GM18951 (cell line): ENCODE data around the gene AOPEP.
"Not testable (repeated sequence)": the region's sequence is repeated elsewhere in the genome, so short reads cannot be mapped to it uniquely, and the experiment has no call there.

ENCODE experiments used
- POLR2A ChIP-seq: IDR thresholded peaks from 4 replicates; pipeline ENCODE4 v1.6.1; 2011; ENCODE audit warnings: mild to moderate bottlenecking; ENCODE audit not compliant: insufficient read length, insufficient read depth; ENCODE audit errors: extremely low read depth
- in situ Hi-C: fragments of 300-500 bp; cut with MboI; formaldehyde crosslinking; loops from one replicate; pipeline ENCODE4 v1.12.0; 2022; ENCODE audit warnings: low sequenced_read_pairs, mixed read lengths, inconsistent platforms; ENCODE audit not compliant: unreplicated experiment

Gene AOPEP

DNA sequence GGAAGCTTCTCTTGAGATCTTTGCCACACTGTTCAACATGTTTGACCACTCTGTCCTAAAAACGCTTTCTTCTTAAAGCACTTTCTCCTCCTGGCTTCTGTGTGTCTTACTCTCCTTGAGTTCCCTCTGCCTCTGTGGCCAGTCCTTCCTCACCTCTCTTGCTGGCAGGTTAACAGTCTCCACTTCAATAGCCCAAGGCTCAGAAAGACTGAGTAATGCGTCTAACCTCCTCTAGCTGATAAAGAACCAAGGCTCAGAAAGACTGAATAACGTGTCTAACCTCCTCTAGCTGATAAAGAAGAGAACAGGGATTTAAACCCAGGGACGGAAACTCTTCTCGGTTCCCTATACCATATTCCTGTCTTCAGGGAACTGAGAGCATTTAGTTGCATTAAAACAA is 205.2 kb downstream of the AOPEP start:
- no peak for TF ChIP-seq POLR2A
- in situ Hi-C loops: no loop called here

DNA sequence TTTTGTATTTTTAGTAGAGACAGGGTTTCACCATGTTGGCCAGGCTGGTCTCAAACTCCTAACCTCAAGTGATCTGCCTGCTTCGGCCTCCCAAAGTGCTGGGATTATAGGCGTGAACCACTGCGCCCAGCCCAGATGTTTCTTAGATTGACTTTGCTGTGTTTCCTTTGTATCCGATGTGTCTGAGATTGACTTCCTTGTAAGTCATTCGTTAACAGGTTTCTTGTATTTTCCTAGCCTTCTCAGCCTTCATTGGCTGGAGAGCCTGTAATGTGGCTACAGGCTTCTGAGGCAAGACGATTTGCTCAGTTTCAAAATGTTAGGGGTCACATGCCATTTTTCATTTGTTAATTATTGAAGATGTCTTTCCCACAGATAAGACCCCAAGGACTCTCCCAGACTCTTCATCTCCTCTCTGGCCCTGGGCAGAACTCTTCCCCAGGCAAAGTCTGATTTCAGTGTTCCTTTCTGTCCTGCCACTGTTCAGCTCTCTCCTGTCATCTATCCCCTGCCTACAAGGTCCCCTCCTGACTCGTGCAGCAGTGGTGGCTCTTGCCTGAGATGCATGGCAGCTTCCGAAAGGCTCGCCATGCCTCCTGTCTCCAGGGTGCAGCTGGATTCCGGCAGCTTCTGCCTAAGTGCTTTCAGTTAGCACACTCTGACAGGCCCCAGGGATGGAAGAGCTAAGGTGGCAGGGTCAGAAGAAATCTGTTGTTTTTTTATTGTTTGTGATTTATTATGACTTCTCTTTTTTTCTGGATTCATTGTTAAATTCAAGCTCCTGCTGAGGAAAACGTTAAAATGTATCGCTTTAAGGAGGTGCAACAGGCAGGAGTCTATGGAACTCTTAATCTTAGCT is 206.4 kb downstream of the AOPEP start:
- in situ Hi-C loops: no loop called here
- TF ChIP-seq POLR2A: no peak

DNA sequence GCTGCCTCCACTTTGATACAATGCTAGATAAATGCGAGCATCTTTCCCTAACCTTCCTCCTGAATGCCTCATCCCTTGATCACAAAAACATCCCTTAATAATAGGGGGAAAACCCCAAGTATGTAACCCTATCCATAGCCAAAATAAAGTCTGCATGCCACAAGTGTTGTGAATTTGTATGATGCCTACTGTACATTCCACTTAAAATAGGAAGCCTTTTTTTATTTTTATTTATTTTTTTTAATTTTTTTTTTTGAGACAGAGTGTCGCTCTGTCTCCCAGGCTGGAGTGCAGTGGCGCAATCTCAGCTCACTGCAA is 207.0 kb downstream of the AOPEP start:
- in situ Hi-C loops: no loop called here
- no peak for TF ChIP-seq POLR2A

DNA sequence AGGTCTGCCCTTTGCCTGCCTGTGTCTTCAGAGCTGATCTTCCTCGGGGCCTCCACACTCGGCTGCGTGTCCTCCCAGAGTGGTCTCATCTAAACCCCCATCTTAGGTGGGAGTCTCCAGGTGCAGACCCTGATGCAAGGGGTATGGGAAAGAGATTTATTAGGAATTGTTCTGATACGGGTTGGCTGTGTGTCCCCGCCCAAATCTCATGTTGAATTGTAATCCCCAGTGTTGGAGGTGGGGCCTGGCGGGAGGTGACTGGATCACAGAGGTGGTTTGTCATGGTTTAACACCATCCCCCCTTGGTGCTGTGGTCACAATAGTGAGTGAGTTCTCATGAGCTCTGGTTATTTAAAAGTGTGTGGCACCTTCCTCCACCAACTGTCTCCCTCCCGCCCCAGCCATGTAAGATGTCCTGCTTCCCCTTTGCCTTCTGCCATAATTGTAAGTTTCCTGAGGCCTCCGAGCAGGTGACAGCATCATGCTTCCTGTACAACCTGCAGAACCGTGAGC is 208.4 kb downstream of the AOPEP start:
- TF ChIP-seq POLR2A: no peak
- in situ Hi-C loops: no loop called here

DNA sequence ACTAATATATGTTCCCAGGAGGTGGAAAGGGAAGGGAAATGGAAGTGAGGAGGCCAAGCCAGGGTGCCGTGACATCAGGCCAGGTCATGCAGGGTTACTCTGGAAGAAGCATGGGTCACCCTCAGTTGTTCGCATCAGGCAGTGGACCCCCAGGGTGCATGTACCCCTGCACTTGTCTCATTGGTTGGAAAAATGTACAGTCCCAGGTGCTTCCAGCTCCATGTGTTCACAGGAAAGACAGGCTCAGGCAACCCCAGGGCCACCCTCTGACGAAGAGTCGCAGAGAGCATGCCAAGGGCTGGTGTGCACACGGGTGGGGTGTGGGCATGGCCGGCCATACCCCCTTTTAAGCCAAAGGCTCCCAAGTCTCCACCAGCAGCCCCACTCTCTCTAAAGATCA is 208.9 kb downstream of the AOPEP start:
- no peak for TF ChIP-seq POLR2A
- in situ Hi-C loops: no loop called here

DNA sequence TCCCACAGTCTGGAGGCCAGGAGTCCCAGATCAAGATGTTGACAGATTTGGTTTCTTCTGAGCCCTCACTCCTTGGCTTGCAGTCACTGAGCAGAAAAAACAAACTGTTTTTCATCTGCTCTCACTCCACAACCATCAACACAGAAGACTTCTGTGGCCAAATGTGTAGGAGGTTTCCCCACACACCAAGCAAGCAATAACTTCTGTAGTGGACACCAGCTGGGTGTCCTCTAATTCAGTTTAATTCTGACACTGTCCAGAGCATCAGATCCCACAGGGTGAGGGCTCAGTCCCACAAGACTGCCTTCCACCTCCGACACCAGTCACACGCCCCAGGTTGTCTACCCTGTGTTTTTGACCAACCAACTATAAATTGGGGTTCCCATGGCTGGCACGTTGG is 209.9 kb downstream of the AOPEP start:
- in situ Hi-C loops: no loop called here
- TF ChIP-seq POLR2A: no peak

DNA sequence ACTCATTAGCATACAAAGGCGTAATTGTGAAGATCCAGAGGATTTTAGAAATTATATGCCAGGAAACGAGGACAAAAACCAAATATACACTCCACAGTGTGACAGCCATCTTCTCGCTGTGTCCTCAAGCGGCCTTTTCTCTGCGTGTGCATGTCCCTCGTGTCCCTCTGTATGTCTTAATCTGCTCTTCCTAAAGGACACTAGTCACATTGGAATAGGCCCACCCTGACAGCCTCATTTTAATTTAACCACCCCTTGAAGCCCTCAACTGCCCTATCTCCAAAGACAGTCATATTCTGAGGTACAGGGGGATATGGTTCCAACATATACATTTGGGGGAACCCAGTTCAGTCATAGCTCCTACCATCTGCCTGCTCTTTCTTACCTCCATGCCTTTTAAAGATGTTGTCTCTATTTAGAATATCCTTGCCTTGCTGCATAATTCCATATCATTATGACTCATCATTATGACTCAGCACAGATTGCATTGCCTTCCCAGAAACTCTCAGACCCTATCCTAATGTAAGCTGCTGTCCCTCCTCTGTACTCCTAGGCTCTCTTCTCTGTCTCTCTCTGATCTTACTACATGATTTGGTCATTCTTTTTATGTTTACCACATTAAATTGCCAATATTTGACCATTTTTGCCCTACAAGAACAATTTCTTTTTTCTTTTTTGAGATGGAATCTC is 210.9 kb downstream of the AOPEP start:
- TF ChIP-seq POLR2A: no peak

DNA sequence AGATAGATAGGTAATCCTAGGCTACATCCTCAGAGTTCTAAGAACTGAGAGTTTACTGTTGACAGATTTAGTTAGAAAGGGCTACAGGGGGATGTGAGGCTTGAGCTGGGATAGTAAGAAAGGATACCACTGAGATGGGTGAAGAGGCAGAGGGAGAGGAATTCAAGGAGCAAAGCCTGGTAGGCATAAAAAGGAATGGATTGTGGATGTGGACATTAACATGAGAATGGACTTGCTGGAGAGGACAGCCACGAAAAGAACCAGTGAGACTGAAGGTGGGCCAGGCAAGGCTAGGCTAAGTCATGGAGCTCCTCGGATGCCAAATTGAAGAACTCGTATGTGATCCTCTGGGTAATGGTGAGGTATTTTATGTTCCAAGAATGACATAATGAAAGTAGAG is 211.9 kb downstream of the AOPEP start:
- in situ Hi-C loops: no loop called here
- no peak for TF ChIP-seq POLR2A

More for the DNA sequence above, 210.9 kb downstream of the AOPEP start:
- in situ Hi-C loops: no loop called here

DNA sequence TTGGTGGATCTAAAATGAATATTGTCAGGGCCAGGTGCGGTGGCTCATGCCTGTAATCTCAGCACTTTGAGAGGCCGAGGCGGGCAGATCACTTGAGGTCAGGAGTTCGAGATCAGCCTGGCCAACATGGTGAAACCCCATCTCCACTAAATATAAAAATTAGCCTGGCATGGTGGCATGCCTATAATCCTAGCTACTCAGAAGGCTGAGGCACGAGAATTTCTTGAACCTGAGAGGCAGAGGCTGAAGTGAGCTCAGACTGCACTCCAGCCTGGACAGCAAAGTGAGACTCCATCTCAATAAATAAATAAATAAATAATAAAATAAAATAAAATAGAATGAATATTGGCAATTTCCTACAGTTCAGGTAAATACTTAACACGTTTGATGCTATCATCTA is 213.8 kb downstream of the AOPEP start:
- in situ Hi-C loops: not testable (repeated sequence)

DNA sequence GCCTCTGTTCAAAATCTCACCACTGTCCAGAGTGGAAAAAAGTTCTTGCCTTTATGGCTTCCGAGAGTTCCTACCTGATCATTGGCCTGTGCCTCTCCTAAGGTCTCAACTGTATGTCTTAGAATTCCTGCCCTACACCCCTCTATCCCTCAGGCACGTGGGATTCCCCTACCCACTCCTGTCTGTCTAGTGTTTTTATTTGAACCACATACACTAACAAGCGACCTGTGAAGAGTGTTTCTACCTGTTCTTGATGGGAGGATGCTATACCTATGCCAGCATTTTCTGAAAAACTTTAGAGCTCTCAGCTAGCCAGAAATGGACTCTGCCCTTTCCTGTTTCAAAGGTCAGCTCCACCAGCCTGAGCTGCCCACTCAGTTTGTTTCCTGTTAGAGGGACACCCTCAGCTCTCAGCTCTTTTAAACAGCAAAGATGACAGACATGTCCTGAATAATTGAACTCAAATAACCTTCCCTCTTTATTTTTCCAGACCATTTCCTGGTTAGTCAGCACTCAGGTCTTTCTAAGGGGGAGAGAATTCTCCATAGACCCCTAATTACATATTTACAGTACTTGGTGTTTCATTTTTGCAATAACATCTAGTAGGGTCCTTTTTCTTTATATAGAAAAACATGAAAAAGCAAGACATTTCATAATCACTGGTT is 214.8 kb downstream of the AOPEP start:
- TF ChIP-seq POLR2A: no peak
- in situ Hi-C loops: no loop called here

DNA sequence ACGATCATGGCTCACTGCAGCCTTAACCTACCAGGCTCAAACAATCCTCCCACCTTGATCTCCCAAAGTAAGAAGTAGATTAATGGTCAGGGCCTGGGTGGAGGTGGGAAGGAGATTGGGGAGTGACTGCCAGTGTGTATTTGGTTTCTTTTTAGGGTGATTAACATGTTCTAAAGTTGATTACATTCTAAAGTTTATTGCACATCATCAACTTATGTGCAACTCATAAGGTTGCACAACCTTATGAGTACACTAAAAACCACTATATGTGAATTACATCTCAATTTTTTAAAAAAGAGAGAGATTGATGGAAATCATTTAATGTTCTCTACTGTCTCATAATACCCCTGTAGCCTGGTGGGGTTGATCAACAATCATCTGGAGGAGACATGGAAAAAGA is 218.1 kb downstream of the AOPEP start:
- in situ Hi-C loops: no loop called here
- TF ChIP-seq POLR2A: no peak

DNA sequence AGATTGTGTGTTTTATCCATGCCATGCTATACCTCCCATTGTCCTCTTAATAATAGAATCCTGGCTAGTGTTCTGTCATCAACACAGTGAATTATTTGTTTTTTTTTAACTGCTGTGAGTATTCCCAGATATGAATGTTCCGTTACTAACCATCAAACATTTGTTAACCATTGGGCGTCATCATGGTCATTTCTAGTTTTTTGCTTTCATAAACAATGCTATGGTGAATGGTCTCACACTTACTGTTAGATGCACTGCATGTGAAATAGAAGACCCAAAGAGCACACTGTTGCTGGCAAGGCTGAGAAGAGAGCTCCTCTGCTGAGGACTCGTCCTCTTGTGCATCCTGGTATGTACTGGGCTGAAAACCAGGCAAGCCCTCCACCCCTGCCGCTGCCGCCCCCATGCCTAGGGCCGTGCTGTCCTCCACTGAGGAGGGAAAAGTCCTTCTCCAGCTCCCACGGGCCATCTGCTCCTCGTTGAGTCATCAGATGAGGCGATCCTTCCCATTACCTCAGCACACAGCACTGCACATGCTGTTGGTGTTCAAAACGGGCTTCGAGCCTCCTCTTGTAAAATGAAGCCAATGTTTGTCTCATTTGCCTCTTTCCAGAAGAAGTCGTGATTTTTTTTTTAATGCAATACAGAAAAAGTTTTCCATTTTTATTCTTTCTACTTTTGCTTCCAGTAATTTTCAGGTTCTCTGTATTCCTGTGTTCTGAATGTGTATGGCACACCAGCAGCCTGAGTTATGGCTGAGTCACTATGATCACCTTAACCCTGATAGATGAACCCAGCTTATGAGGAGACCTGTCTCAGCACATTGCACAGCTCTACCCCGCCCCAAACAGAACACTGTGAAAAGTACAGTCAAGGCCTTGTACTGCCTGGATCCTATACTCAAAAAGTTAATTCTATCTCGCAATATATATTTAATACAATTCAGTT is 219.0 kb downstream of the AOPEP start:
- TF ChIP-seq POLR2A: no peak
- in situ Hi-C loops: no loop called here

DNA sequence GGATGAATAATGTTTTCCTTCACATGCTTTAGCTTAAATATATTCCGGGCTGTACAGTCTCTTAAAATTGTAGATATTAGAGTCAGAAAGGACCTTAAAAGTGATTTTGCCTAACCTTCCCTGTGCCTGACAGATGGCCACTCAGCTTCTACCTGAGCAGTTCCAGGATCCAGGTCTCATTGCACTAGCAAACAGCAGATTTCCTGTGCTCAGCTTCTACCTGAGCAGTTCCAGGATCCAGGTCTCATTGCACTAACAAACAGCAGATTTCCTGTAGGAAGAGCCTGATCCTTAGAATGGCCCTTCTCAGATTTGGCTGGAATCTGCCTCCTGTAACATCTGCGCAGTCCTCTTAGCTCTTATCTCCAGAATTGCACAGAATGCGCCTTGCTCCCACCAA is 219.8 kb downstream of the AOPEP start:
- TF ChIP-seq POLR2A: no peak
- in situ Hi-C loops: no loop called here
